ENCODE data around the gene PRRC2C.

Gene PRRC2C

DNA sequence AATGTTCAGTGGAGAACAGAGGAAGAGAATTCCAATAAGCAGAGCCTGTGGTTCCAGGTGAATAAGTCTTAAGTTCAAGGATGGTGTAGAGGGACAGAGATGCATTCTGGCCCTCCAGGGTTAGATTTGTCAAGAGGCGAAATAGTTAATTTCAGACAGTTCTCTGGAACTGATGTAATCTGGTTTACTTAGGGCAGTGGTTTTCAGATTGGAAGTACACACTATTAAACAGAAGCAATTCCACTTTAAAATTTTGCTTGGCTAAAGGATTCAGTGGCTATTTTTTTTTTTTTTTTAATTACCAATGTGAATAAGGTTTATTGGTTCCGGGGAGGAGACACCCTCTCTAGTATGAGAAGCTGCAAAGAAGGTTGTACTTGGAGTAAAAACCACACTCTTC is 111.4 kb downstream of the PRRC2C start:
- TF ChIP-seq ZBTB7A (IDR thresholded peaks at IDR 0.05; ENCODE audit: low read depth) = no peak
- TF ChIP-seq TCF12 (IDR thresholded peaks at IDR 0.05; ENCODE audit: low read depth) = no peak
- TF ChIP-seq TEAD4 (IDR thresholded peaks at IDR 0.05) = no peak
- TF ChIP-seq EGR1 (IDR thresholded peaks at IDR 0.05) = no peak
- TF ChIP-seq, protein P1, sequence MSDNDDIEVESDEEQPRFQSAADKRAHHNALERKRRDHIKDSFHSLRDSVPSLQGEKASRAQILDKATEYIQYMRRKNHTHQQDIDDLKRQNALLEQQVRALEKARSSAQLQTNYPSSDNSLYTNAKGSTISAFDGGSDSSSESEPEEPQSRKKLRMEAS (IDR thresholded peaks at IDR 0.05) = no peak
- no peak for TF ChIP-seq YY1 (IDR thresholded peaks at IDR 0.05; ENCODE audit: low read depth)
- TF ChIP-seq CREB1 (IDR thresholded peaks at IDR 0.05; ENCODE audit: low read depth) = no peak
- no peak for TF ChIP-seq EP300 (IDR thresholded peaks at IDR 0.05; ENCODE audit: borderline replicate concordance)
- TF ChIP-seq CEBPB (IDR thresholded peaks at IDR 0.05) = no peak
- no peak for TF ChIP-seq NFIC (IDR thresholded peaks at IDR 0.05)
- no peak for TF ChIP-seq TAF1 (IDR thresholded peaks at IDR 0.05; ENCODE audit: low read depth)
- TF ChIP-seq, protein P2, sequence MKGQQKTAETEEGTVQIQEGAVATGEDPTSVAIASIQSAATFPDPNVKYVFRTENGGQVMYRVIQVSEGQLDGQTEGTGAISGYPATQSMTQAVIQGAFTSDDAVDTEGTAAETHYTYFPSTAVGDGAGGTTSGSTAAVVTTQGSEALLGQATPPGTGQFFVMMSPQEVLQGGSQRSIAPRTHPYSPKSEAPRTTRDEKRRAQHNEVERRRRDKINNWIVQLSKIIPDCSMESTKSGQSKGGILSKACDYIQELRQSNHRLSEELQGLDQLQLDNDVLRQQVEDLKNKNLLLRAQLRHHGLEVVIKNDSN (IDR thresholded peaks at IDR 0.05) = no peak

DNA sequence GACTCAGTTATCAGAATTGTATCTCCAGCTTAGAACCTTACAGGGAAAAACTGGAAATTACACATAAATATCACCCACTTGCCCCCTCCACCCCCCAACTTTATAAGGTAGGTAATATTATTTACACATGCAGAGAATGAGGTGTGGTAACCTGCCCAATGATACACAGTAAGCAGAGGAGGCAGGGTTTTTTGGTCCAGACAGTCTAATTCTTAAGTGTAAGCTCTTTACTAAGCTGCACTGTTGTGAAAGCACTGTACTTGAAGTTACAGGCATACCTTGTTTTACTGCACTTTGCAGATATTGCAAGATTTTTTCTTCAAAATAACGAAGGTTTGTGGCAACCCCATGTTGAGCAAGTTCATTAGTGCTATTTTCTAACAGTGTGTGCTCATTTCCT is 111.9 kb downstream of the PRRC2C start:
- TF ChIP-seq TCF12 (IDR thresholded peaks at IDR 0.05; ENCODE audit: low read depth) (no peak), CEBPB (IDR thresholded peaks at IDR 0.05) (no peak), RAD21 (IDR thresholded peaks at IDR 0.05; ENCODE audit: low read depth) (no peak), CREB1 (IDR thresholded peaks at IDR 0.05; ENCODE audit: low read depth) (no peak), EP300 (IDR thresholded peaks at IDR 0.05; ENCODE audit: borderline replicate concordance) (no peak), EGR1 (IDR thresholded peaks at IDR 0.05) (no peak), NFIC (IDR thresholded peaks at IDR 0.05) (no peak), TAF1 (IDR thresholded peaks at IDR 0.05; ENCODE audit: low read depth) (no peak), FOXM1 (IDR thresholded peaks at IDR 0.05; ENCODE audit: borderline replicate concordance, low read depth) (no peak), ZBTB7A (IDR thresholded peaks at IDR 0.05; ENCODE audit: low read depth) (no peak), TEAD4 (IDR thresholded peaks at IDR 0.05) (no peak)
- TF ChIP-seq, protein P3, sequence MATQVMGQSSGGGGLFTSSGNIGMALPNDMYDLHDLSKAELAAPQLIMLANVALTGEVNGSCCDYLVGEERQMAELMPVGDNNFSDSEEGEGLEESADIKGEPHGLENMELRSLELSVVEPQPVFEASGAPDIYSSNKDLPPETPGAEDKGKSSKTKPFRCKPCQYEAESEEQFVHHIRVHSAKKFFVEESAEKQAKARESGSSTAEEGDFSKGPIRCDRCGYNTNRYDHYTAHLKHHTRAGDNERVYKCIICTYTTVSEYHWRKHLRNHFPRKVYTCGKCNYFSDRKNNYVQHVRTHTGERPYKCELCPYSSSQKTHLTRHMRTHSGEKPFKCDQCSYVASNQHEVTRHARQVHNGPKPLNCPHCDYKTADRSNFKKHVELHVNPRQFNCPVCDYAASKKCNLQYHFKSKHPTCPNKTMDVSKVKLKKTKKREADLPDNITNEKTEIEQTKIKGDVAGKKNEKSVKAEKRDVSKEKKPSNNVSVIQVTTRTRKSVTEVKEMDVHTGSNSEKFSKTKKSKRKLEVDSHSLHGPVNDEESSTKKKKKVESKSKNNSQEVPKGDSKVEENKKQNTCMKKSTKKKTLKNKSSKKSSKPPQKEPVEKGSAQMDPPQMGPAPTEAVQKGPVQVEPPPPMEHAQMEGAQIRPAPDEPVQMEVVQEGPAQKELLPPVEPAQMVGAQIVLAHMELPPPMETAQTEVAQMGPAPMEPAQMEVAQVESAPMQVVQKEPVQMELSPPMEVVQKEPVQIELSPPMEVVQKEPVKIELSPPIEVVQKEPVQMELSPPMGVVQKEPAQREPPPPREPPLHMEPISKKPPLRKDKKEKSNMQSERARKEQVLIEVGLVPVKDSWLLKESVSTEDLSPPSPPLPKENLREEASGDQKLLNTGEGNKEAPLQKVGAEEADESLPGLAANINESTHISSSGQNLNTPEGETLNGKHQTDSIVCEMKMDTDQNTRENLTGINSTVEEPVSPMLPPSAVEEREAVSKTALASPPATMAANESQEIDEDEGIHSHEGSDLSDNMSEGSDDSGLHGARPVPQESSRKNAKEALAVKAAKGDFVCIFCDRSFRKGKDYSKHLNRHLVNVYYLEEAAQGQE (IDR thresholded peaks at IDR 0.05; ENCODE audit: low read depth) = no peak
- TF ChIP-seq, protein P1 (IDR thresholded peaks at IDR 0.05) = no peak

DNA sequence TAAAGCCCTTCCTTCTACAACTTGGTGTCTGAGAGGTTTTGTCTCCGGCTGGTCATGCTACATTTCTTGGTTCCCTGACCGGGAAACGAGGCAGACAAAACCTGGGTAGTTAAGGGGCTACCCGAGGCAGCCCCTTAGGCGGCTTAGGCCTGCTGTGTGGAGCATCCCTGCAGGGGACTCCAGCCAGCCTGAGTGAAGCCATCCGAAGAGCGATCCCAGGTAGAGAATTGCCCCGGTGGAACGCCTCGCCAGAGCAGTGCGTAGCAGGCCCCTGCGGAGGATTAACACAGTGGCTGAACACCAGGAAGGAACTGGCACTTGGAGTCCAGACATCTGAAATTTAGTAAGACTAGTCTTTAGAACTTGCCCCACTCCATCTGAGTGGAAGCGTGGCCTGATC is 115.5 kb downstream of the PRRC2C start:
- TF ChIP-seq YY1 (IDR thresholded peaks at IDR 0.05; ENCODE audit: low read depth) = no peak
- TF ChIP-seq, protein P3 (IDR thresholded peaks at IDR 0.05; ENCODE audit: low read depth) = no peak
- TF ChIP-seq NFIC (IDR thresholded peaks at IDR 0.05) = no peak
- TF ChIP-seq, protein P2 (IDR thresholded peaks at IDR 0.05) = no peak
- TF ChIP-seq EP300 (IDR thresholded peaks at IDR 0.05; ENCODE audit: borderline replicate concordance) = no peak
- TF ChIP-seq CREB1 (IDR thresholded peaks at IDR 0.05; ENCODE audit: low read depth) = no peak
- TF ChIP-seq TAF1 (IDR thresholded peaks at IDR 0.05; ENCODE audit: low read depth) = no peak
- no peak for TF ChIP-seq RAD21 (IDR thresholded peaks at IDR 0.05; ENCODE audit: low read depth)
- no peak for TF ChIP-seq TEAD4 (IDR thresholded peaks at IDR 0.05)
- no peak for TF ChIP-seq ZBTB7A (IDR thresholded peaks at IDR 0.05; ENCODE audit: low read depth)

DNA sequence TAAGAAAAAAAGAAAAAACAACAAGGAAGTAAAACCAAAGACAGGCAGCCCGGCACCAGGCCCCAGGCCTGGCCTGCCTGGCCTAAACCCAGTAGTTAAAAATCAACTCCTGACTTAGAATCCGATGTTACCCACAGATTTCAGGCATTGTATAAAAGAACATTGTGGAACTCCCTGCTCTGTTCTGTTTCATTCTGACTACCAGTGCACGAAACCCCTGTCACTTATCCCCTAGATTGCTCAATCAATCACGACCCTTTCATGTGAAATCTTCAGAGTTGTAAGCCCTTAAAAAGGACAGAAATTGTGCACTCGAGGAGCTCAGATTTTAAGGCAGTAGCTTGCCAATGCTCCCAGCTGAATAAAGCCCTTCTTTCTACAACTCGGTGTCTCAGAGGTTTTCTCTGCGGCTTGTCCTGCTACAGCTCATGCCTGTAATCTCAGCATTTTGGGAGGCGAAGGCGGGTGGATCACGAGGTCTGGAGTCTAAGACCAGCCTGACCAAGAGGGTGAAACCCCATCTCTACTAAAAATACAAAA is 121.1 kb downstream of the PRRC2C start:
- no peak for TF ChIP-seq FOXM1 (IDR thresholded peaks at IDR 0.05; ENCODE audit: borderline replicate concordance, low read depth)
- TF ChIP-seq EP300 (IDR thresholded peaks at IDR 0.05; ENCODE audit: borderline replicate concordance) = no peak

DNA sequence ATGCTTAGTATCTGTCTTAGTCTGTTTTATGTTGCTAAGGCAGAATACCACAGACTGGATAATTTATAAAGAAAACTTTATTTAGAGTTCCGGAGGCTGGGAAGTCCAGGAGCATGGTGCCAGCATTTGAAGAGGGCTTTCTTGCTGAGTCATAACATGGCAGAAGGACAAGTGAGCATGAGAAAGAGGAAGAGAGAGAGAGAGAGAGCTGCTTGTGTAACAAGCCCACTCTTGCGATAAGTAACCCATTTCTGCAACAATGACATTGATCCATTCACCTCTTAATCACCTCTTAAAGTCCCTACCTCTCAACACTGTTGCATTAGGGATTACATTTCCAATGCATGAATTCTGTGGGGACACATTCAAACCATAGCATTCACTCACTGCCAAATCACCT is 125.1 kb downstream of the PRRC2C start:
- no peak for TF ChIP-seq CREB1 (IDR thresholded peaks at IDR 0.05; ENCODE audit: low read depth)
- TF ChIP-seq YY1 (IDR thresholded peaks at IDR 0.05; ENCODE audit: low read depth) = no peak
- no peak for TF ChIP-seq TEAD4 (IDR thresholded peaks at IDR 0.05)
- no peak for TF ChIP-seq RAD21 (IDR thresholded peaks at IDR 0.05; ENCODE audit: low read depth)
- TF ChIP-seq TAF1 (IDR thresholded peaks at IDR 0.05; ENCODE audit: low read depth) = no peak
- TF ChIP-seq, protein P1 (IDR thresholded peaks at IDR 0.05) = no peak
- no peak for TF ChIP-seq EP300 (IDR thresholded peaks at IDR 0.05; ENCODE audit: borderline replicate concordance)
- TF ChIP-seq FOXM1 (IDR thresholded peaks at IDR 0.05; ENCODE audit: borderline replicate concordance, low read depth) = no peak
- no peak for TF ChIP-seq TCF12 (IDR thresholded peaks at IDR 0.05; ENCODE audit: low read depth)
- TF ChIP-seq, protein P2 (IDR thresholded peaks at IDR 0.05) = no peak
- TF ChIP-seq NFIC (IDR thresholded peaks at IDR 0.05) = no peak
- TF ChIP-seq ZBTB7A (IDR thresholded peaks at IDR 0.05; ENCODE audit: low read depth) = no peak
- no peak for TF ChIP-seq CEBPB (IDR thresholded peaks at IDR 0.05)
